Keratinocyte (primary cell): ENCODE data around the gene PIK3AP1. TPM values are rescaled to one million over a fixed set of nuclear protein-coding genes. Genes with fewer than 3 reads are reported as not detected.

Experiments used
- DNase-seq: peaks from one replicate; pipeline ENCODE4 v3.0.0-alpha.2; 2011; ENCODE audit warnings: low read depth, missing footprints, low spot score
- FAIRE-seq: peaks from 2 replicates; lab custom pipeline; 2011; peaks lifted over from hg19 to GRCh38; lab: Jason Lieb, UNC
- H2AFZ ChIP-seq: 2 replicates; pipeline ENCODE4 v1.6.0; 2012; ENCODE audit warnings: low read length, control low read depth, inconsistent platforms; ENCODE audit not compliant: control insufficient read depth
- H3K27ac ChIP-seq: 2 replicates; pipeline ENCODE4 v1.5.1; 2011; ENCODE audit warnings: low read length; ENCODE audit not compliant: control insufficient read depth, insufficient read depth
- H3K27me3 ChIP-seq: 3 replicates; pipeline ENCODE4 v1.6.0; 2011; ENCODE audit warnings: low read length; ENCODE audit not compliant: control insufficient read depth, insufficient read depth; ENCODE audit errors: extremely low read depth
- H3K36me3 ChIP-seq, 2 experiments: 2 replicates in 1 of 2; 3 replicates in 1 of 2; pipeline ENCODE4 v1.5.1; 2011; ENCODE audit warnings: low read length in 2 of 2, mild to moderate bottlenecking in 1 of 2; ENCODE audit not compliant: control insufficient read depth in 2 of 2, insufficient read depth in 2 of 2; ENCODE audit errors: extremely low read depth in 1 of 2
- H3K4me1 ChIP-seq: 3 replicates; pipeline ENCODE4 v1.5.1; 2011; ENCODE audit warnings: low read length; ENCODE audit not compliant: control insufficient read depth, insufficient read depth; ENCODE audit errors: extremely low read depth
- H3K4me2 ChIP-seq: 3 replicates; pipeline ENCODE4 v1.6.0; 2011; ENCODE audit warnings: low read depth, low read length; ENCODE audit not compliant: control insufficient read depth, insufficient read depth; ENCODE audit errors: extremely low read depth
- H3K4me3 ChIP-seq, 3 experiments: fragments of 200-600 bp in 1 of 3; sonication (generic) in 1 of 3; 2 replicates in 2 of 3; 3 replicates in 1 of 3; pipeline ENCODE4 v1.5.1; 2011 to 2016; ENCODE audit warnings: low read length in 3 of 3, mild to moderate bottlenecking in 3 of 3, control low read depth in 2 of 3, inconsistent platforms in 1 of 3, low read depth in 1 of 3, mixed read lengths in 1 of 3, mixed run types in 1 of 3, moderate library complexity in 1 of 3; ENCODE audit not compliant: control insufficient read depth in 2 of 3, insufficient read depth in 2 of 3; ENCODE audit errors: extremely low read depth in 1 of 3
- H3K79me2 ChIP-seq: 2 replicates; pipeline ENCODE4 v1.6.0; 2012; ENCODE audit warnings: low read length; ENCODE audit not compliant: control insufficient read depth, insufficient read depth
- H3K9ac ChIP-seq: 3 replicates; pipeline ENCODE4 v1.6.0; 2011; ENCODE audit warnings: low read length; ENCODE audit not compliant: control insufficient read depth, insufficient read depth; ENCODE audit errors: extremely low read depth
- H3K9me1 ChIP-seq: 3 replicates; pipeline ENCODE4 v1.6.0; 2011; ENCODE audit warnings: low read length; ENCODE audit not compliant: control insufficient read depth, insufficient read depth; ENCODE audit errors: extremely low read depth
- H3K9me3 ChIP-seq: 2 replicates; pipeline ENCODE4 v1.5.1; 2012; ENCODE audit warnings: low read depth, low read length; ENCODE audit not compliant: control insufficient read depth
- H4K20me1 ChIP-seq: 3 replicates; pipeline ENCODE4 v1.6.0; 2011; ENCODE audit warnings: low read length; ENCODE audit not compliant: control insufficient read depth, insufficient read depth; ENCODE audit errors: extremely low read depth
- CTCF ChIP-seq, 3 experiments: IDR thresholded peaks in 1 of 3; conservative IDR thresholded peaks in 1 of 3; optimal IDR thresholded peaks in 1 of 3; 2 replicates in 2 of 3; 3 replicates in 1 of 3; pipeline versions ENCODE3 to v1.5.1; 2011; ENCODE audit warnings: low read length in 3 of 3, mild to moderate bottlenecking in 3 of 3, moderate library complexity in 2 of 3, control low read depth in 1 of 3, inconsistent platforms in 1 of 3; ENCODE audit not compliant: insufficient read depth in 2 of 3; ENCODE audit errors: extremely low read depth in 1 of 3
- EZH2 ChIP-seq: IDR thresholded peaks from one replicate; pipeline ENCODE4 v1.6.1; 2012; ENCODE audit warnings: inconsistent platforms, mild to moderate bottlenecking, low read length, moderate library complexity
- dilution Hi-C: fragments of 300-500 bp; cut with MboI; formaldehyde crosslinking; loops from one replicate; pipeline ENCODE4 v1.7.0; 2020; ENCODE audit warnings: low sequenced_read_pairs; ENCODE audit not compliant: extremely low pct_ligation_motif_present
- polyA plus RNA-seq, 5 experiments: library from polyadenylated mRNA; depleted of rRNA in 3 of 5; stranded (reverse) in 3 of 5; stranded (forward) in 1 of 5; unstranded in 1 of 5; fragments of >200 nt; gene quantifications; 1 replicate in 1 of 5; 2 replicates in 3 of 5; 3 replicates in 1 of 5; pipeline versions ENCODE4 v1.2.1 to v1.2.3, GENCODE V29; 2011 to 2012; ENCODE audit warnings: missing spikeins in 2 of 5, low read depth in 1 of 5, low replicate concordance in 1 of 5

Gene PIK3AP1
- polyA plus RNA-seq, 1 donor (not counting 4 experiments of a cell fraction or from before 2014, with no cell fraction given): not detected

- H3K4me3 ChIP-seq: no peak overlapping the region
- no peaks in the 10 kb centered on the region for H3K9me1 ChIP-seq
- no peaks in the 10 kb centered on the region for H3K27me3 ChIP-seq
- no peaks in the 10 kb centered on the region for H3K36me3 ChIP-seq
- no peaks in the 10 kb centered on the region for H3K4me1 ChIP-seq
- no peaks in the 10 kb centered on the region for H3K9me3 ChIP-seq
- no peak overlapping the region for H3K4me2 ChIP-seq
- H3K79me2 ChIP-seq: no peaks in the 10 kb centered on the region
- no peak overlapping the region for H2AFZ ChIP-seq
- dilution Hi-C loops: no loop called here
- H3K9ac ChIP-seq: no peak overlapping the region
- TF ChIP-seq EZH2: no peak
- TF ChIP-seq CTCF (optimal IDR thresholded peaks at IDR 0.05 in 1 of 3, IDR thresholded peaks at IDR 0.05 in 1 of 3, conservative IDR thresholded peaks at IDR 0.05 in 1 of 3; ENCODE audit: extremely low read depth in 1 of 3, insufficient read depth in 2 of 3, low read length in 3 of 3): no peak
- no peak for FAIRE-seq
- H4K20me1 ChIP-seq: no peaks in the 10 kb centered on the region
- DNase-seq: no peak
- no peak overlapping the region for H3K27ac ChIP-seq
These were observed 101.2 kb downstream of the PIK3AP1 start for GRCh38 chr10:96619120-96619519.

GRCh38 chr10:96618653-96619052 lies 101.7 kb downstream of the PIK3AP1 start:
- Histone ChIP-seq H3K9me3 (no peaks in the 10 kb centered on the region), H3K79me2 (no peaks in the 10 kb centered on the region), H3K27ac (no peak overlapping the region), H2AFZ (no peak overlapping the region), H3K36me3 (no peaks in the 10 kb centered on the region), H3K9ac (no peak overlapping the region), H3K4me2 (no peak overlapping the region), H3K27me3 (no peaks in the 10 kb centered on the region), H3K9me1 (no peaks in the 10 kb centered on the region), H4K20me1 (no peaks in the 10 kb centered on the region), H3K4me3 (no peak overlapping the region), H3K4me1 (no peaks in the 10 kb centered on the region)
- FAIRE-seq: no peak
- dilution Hi-C loops: no loop called here
- TF ChIP-seq CTCF (optimal IDR thresholded peaks at IDR 0.05 in 1 of 3, IDR thresholded peaks at IDR 0.05 in 1 of 3, conservative IDR thresholded peaks at IDR 0.05 in 1 of 3; ENCODE audit: extremely low read depth in 1 of 3, insufficient read depth in 2 of 3, low read length in 3 of 3) (no peak), EZH2 (no peak)
- no peak for DNase-seq
